CD8-positive, alpha-beta memory T cell (primary cell): Measurements from ENCODE around the gene RTRAF. TPM values are rescaled to one million over a fixed set of nuclear protein-coding genes. Genes with fewer than 3 reads are reported as not detected.
A peak's percentile ranks its signal among the peaks of the same experiment; 100 is the strongest.

ENCODE experiments used
- CTCF ChIA-PET: fragments of 350-600 bp; sonication (Branson Sonifier 250); formaldehyde crosslinking; loops from one replicate; lab custom pipeline; 2021; ENCODE audit warnings: antibody characterized with exemption; lab: Charles Lee
- POLR2A ChIA-PET: fragments of 350-600 bp; sonication (Branson Sonifier 250); formaldehyde crosslinking; loops from one replicate; lab custom pipeline; 2021; ENCODE audit warnings: antibody characterized with exemption; lab: Charles Lee
- DNase-seq, 5 donors: peaks; one replicate each; pipeline versions ENCODE4 v3.0.0 to v3.0.0-alpha.2; 2020 to 2022; ENCODE audit warnings: mixed read lengths in 1 of 5
- H3K27ac ChIP-seq: one replicate; pipeline ENCODE4 v1.7.0; 2013; ENCODE audit warnings: low read depth, mild to moderate bottlenecking, low read length, moderate library complexity
- H3K27me3 ChIP-seq: 2 replicates; pipeline ENCODE4 v1.7.0; 2013; ENCODE audit warnings: low read length, mild to moderate bottlenecking; ENCODE audit not compliant: insufficient read depth, poor library complexity, severe bottlenecking
- H3K36me3 ChIP-seq: 2 replicates; pipeline ENCODE4 v1.7.0; 2013; ENCODE audit warnings: mild to moderate bottlenecking, low read length, moderate library complexity; ENCODE audit not compliant: insufficient read depth
- H3K4me1 ChIP-seq: 2 replicates; pipeline ENCODE4 v1.7.0; 2013; ENCODE audit warnings: mild to moderate bottlenecking, low read length, moderate library complexity; ENCODE audit not compliant: insufficient read depth
- H3K4me3 ChIP-seq: 2 replicates; pipeline ENCODE4 v1.7.0; 2013; ENCODE audit warnings: mild to moderate bottlenecking, low read length
- H3K9me3 ChIP-seq: 2 replicates; pipeline ENCODE4 v1.7.0; 2013; ENCODE audit warnings: mild to moderate bottlenecking, low read length
- H3K27ac Mint-ChIP-seq, 8 donors: one replicate each; pipeline ENCODE4 v1.8.0; 2020 to 2021; ENCODE audit warnings: mixed read lengths in 8 of 8, mild to moderate bottlenecking in 6 of 8, inconsistent platforms in 3 of 8, moderate library complexity in 3 of 8
- H3K27me3 Mint-ChIP-seq, 2 donors: one replicate each; pipeline ENCODE4 v1.8.0; 2020 to 2021; ENCODE audit warnings: mixed read lengths in 2 of 2, mild to moderate bottlenecking in 1 of 2, moderate library complexity in 1 of 2
- H3K36me3 Mint-ChIP-seq, 3 donors: one replicate each; pipeline ENCODE4 v1.8.0; 2020 to 2021; ENCODE audit warnings: mixed read lengths in 3 of 3, inconsistent platforms in 1 of 3, mild to moderate bottlenecking in 1 of 3
- H3K4me1 Mint-ChIP-seq, 3 donors: one replicate each; pipeline ENCODE4 v1.8.0; 2020 to 2021; ENCODE audit warnings: mixed read lengths in 3 of 3, inconsistent platforms in 1 of 3, mild to moderate bottlenecking in 1 of 3
- H3K4me3 Mint-ChIP-seq, 7 donors: one replicate each; pipeline ENCODE4 v1.8.0; 2020 to 2021; ENCODE audit warnings: mixed read lengths in 7 of 7, mild to moderate bottlenecking in 6 of 7, moderate library complexity in 4 of 7, inconsistent platforms in 2 of 7
- H3K9me3 Mint-ChIP-seq, 5 donors: one replicate each; pipeline ENCODE4 v1.8.0; 2020 to 2022; ENCODE audit warnings: mixed read lengths in 5 of 5, mild to moderate bottlenecking in 3 of 5, moderate library complexity in 2 of 5, inconsistent platforms in 1 of 5
- polyA plus RNA-seq: library from polyadenylated mRNA; unstranded; fragments of 300-500 nt; fragmentation: Illumina TruSeq; gene quantifications from one replicate; pipeline ENCODE4 v1.2.3, GENCODE V29; 2021
- total RNA-seq, 2 experiments: library from RNA; stranded (reverse); gene quantifications; one replicate each; pipeline ENCODE4 v1.2.3, GENCODE V29; 2021

Gene RTRAF
- total and polyA plus RNA-seq, 3 experiments from 2014 or later, result 204 to 217 (median 210) TPM

DNA sequence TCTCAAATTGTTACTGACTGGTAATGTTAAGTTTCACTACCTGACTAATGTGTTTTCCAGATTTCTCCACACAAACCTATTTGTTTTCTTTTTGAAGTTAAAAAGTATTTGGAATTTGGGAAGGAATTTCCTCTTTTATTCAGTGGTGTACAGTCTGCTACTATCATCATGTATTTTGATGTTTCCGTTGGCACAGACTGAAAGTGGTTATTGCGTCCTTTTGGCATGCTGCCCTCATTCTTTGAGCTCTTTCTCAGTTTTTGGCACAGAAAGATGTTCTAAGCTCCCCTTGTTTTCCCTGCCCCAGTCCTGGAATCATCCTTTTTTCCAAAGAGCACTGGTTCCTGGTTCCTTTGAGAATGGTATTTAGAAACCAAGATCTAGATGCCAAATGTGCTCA lies 31.4 kb upstream of the RTRAF start:
- H3K9me3 ChIP-seq, result peaks cover 8% of the 10 kb centered on the region
- DNase-seq, result no peak
- H3K27me3 ChIP-seq, result no peaks in the 10 kb centered on the region
- Mint-ChIP-seq H3K27me3 (no peaks in the 10 kb centered on the region), H3K4me1 (peaks cover 61 to 76% (median 74%) of the 10 kb centered on the region in 3 donors), H3K36me3 (peaks cover 40 to 91% (median 56%) of the 10 kb centered on the region in 3 donors), H3K4me3 (no peak overlapping the region), H3K27ac (peak overlapping the region in 2 of 8 donors; percentile 12 to 35), H3K9me3 (peaks cover 4 to 22% (median 19%) of the 10 kb centered on the region in 5 donors)
- POLR2A ChIA-PET, result no interaction called here
- H3K27ac ChIP-seq, result no peak overlapping the region
- peaks cover 30% of the 10 kb centered on the region for H3K36me3 ChIP-seq
- H3K4me1 ChIP-seq, result peaks cover 19% of the 10 kb centered on the region
- CTCF ChIA-PET, result interaction anchor here (1.0 kb wide), 1 partner anchor 21 kb away, joined by 3 read pairs; no protein-coding TSS in a partner anchor
- H3K4me3 ChIP-seq, result no peak overlapping the region

DNA sequence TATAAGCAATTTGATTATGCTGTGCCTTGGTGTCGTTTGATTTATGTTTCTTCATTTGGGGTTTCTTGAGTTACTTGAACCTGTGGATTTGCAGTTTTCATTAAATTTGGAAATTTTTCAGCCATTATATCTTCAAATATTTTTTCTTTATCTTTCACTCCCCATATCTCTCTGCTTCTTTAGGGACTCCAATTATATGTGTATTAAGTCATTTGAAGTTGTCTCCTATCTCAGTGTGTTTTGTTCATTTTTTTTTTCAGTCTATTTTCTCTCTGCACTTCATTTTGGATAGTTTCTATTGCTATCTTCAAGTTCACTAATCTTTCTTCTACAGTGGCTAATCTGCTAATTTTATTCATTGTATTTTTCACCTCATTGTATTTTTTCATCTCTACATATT lies 29.4 kb upstream of the RTRAF start:
- H3K36me3 ChIP-seq, result peaks cover 24% of the 10 kb centered on the region
- H3K4me1 ChIP-seq, result peaks cover 29% of the 10 kb centered on the region
- peaks cover 57 to 70% (median 64%) of the 10 kb centered on the region in 3 donors for H3K4me1 Mint-ChIP-seq
- H3K9me3 Mint-ChIP-seq, result peaks cover 4 to 22% (median 19%) of the 10 kb centered on the region in 5 donors
- H3K27me3 ChIP-seq, result no peaks in the 10 kb centered on the region
- no peaks in the 10 kb centered on the region for H3K27me3 Mint-ChIP-seq
- H3K4me3 ChIP-seq, result no peak overlapping the region
- no peak overlapping the region for H3K27ac ChIP-seq
- peak overlapping the region in 1 of 7 donors; percentile 12 for H3K4me3 Mint-ChIP-seq
- peak overlapping the region in 4 of 8 donors; percentile 48 to 84 (median 71) for H3K27ac Mint-ChIP-seq
- peaks cover 8% of the 10 kb centered on the region for H3K9me3 ChIP-seq
- POLR2A ChIA-PET, result no interaction called here
- CTCF ChIA-PET, result no interaction called here
- no peak for DNase-seq
- H3K36me3 Mint-ChIP-seq, result peaks cover 46 to 87% (median 52%) of the 10 kb centered on the region in 3 donors

DNA sequence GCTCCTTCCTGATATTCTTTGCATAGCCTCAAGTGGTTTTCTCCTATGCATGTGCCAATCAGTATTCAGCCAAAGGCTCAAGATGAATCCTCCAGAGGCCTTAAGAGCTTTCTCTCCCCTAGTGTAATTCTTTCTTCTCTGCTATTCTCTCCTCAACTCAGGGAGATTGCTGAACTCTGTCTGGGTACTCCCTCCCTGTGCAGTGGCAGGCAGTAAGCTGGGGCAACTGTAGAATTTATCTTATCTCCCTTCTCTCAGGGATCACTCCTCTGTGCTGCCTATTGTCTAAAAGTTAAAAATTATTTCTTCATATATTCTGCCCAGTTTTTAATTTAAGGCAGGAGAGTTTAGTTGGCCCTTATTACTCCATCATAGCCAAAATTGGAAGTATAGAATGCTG lies 28.5 kb upstream of the RTRAF start:
- POLR2A ChIA-PET, result no interaction called here
- Histone ChIP-seq H3K36me3 (peaks cover 18% of the 10 kb centered on the region), H3K9me3 (peaks cover 8% of the 10 kb centered on the region), H3K27ac (no peak overlapping the region), H3K4me1 (peaks cover 29% of the 10 kb centered on the region), H3K27me3 (no peaks in the 10 kb centered on the region), H3K4me3 (no peak overlapping the region)
- Mint-ChIP-seq H3K4me3 (no peak overlapping the region), H3K36me3 (peaks cover 48 to 87% (median 48%) of the 10 kb centered on the region in 3 donors), H3K4me1 (peaks cover 60 to 70% (median 64%) of the 10 kb centered on the region in 3 donors), H3K9me3 (peaks cover 4 to 22% (median 19%) of the 10 kb centered on the region in 5 donors), H3K27me3 (no peaks in the 10 kb centered on the region), H3K27ac (peak overlapping the region in 6 of 8 donors; percentile 7 to 88 (median 60))
- CTCF ChIA-PET, result no interaction called here
- no peak for DNase-seq

DNA sequence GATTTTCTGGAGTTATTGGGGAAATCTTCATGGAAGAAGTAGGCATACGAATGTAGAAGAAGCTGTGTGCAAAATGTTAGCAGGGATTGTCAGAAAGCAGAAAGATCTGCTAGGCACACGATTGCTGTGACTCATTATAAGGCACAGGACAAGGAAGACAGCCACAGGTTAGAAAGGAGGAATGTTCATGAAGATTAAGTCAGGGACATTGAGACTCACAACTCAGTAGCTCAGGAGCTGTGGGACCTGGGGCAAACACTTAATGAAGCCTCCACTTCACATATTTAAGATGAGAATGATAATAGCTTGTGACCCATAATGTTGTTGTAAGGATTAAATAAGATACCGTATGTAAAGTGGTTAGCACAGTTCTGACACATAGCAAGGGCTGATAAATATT lies 26.6 kb upstream of the RTRAF start:
- H3K4me3 Mint-ChIP-seq, result no peak overlapping the region
- H3K9me3 Mint-ChIP-seq, result peaks cover 4 to 22% (median 19%) of the 10 kb centered on the region in 5 donors
- ChIA-PET CTCF (interaction anchor here (1.5 kb wide), 1 partner anchor 18 kb away, joined by 3 read pairs; no protein-coding TSS in a partner anchor), POLR2A (no interaction called here)
- peaks cover 35 to 85% (median 39%) of the 10 kb centered on the region in 3 donors for H3K36me3 Mint-ChIP-seq
- H3K4me1 ChIP-seq, result peaks cover 29% of the 10 kb centered on the region
- no peak overlapping the region for H3K4me3 ChIP-seq
- H3K27me3 ChIP-seq, result no peaks in the 10 kb centered on the region
- DNase-seq, result no peak
- H3K27ac ChIP-seq, result no peak overlapping the region
- peaks cover 18% of the 10 kb centered on the region for H3K36me3 ChIP-seq
- peak overlapping the region; percentile 5 to 96 (median 70) for H3K27ac Mint-ChIP-seq
- H3K4me1 Mint-ChIP-seq, result peaks cover 52 to 58% (median 56%) of the 10 kb centered on the region in 3 donors
- H3K9me3 ChIP-seq, result peaks cover 8% of the 10 kb centered on the region
- H3K27me3 Mint-ChIP-seq, result no peaks in the 10 kb centered on the region

DNA sequence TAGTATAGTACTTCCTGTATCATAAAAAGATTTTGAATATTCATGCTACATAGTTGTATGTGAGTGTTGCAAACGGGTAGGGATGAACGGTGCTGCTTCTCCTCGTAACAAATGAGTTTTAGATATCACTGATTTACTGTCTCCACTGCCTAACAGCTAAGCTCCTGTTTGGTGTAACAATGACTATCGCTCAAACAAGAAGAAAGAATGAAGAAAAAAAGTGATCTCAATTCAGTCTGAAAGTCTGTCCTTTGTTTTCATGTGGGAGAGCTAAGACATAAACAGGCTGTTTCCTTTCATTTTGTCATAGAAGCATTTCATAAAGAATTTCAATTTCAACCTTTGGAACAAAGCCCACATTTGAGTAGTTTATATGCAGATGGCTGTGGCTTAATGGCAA lies 26.1 kb upstream of the RTRAF start:
- Histone ChIP-seq H3K27ac (no peak overlapping the region), H3K36me3 (peaks cover 18% of the 10 kb centered on the region), H3K9me3 (peaks cover 8% of the 10 kb centered on the region), H3K4me1 (peaks cover 29% of the 10 kb centered on the region), H3K4me3 (no peak overlapping the region), H3K27me3 (no peaks in the 10 kb centered on the region)
- ChIA-PET CTCF (interaction anchor here (1.5 kb wide), 1 partner anchor 17 kb away, joined by 3 read pairs; no protein-coding TSS in a partner anchor), POLR2A (no interaction called here)
- H3K36me3 Mint-ChIP-seq, result peaks cover 33 to 85% (median 34%) of the 10 kb centered on the region in 3 donors
- no peak overlapping the region for H3K4me3 Mint-ChIP-seq
- peaks cover 50 to 58% (median 55%) of the 10 kb centered on the region in 3 donors for H3K4me1 Mint-ChIP-seq
- peak overlapping the region in 7 of 8 donors; percentile 67 to 96 (median 80) for H3K27ac Mint-ChIP-seq
- DNase-seq, result peak in 1 of 5 donors; percentile 53
- no peaks in the 10 kb centered on the region for H3K27me3 Mint-ChIP-seq
- peaks cover 4 to 19% (median 16%) of the 10 kb centered on the region in 5 donors for H3K9me3 Mint-ChIP-seq

DNA sequence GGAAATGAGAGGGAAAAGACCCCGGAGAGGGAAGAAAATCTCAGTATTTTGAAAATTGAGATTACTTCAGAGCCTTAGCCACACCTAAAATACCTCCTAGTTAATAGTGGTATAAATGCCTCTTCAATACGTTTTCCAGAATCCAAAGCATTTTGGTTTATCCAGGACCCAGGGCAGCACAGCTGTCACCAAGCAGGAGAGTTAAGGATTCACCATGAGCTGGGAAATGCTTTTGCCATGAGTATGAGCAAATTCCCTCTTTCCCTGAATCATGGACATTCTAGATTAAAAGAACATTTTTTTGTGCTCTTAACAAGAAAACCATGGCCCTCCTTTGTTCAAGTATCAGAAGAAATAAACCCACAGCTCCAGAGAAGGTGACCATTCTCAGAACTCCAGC lies 21.8 kb upstream of the RTRAF start:
- H3K9me3 Mint-ChIP-seq, result no peaks in the 10 kb centered on the region
- no peaks in the 10 kb centered on the region for H3K9me3 ChIP-seq
- ChIA-PET POLR2A (no interaction called here), CTCF (interaction anchor here (0.8 to 2.7 kb wide), 4 partner anchors 8 to 27 kb away, joined by 3 to 14 read pairs (median 4); no protein-coding TSS in a partner anchor)
- peaks cover 0 to 69% (median 14%) of the 10 kb centered on the region in 3 donors for H3K36me3 Mint-ChIP-seq
- H3K36me3 ChIP-seq, result peaks cover 10% of the 10 kb centered on the region
- no peak overlapping the region for H3K27ac ChIP-seq
- peaks cover 14% of the 10 kb centered on the region for H3K4me1 ChIP-seq
- H3K27ac Mint-ChIP-seq, result peak overlapping the region in 5 of 8 donors; percentile 28 to 81 (median 65)
- H3K27me3 ChIP-seq, result no peaks in the 10 kb centered on the region
- no peak overlapping the region for H3K4me3 Mint-ChIP-seq
- no peak for DNase-seq
- no peak overlapping the region for H3K4me3 ChIP-seq
- H3K4me1 Mint-ChIP-seq, result peaks cover 15 to 32% (median 15%) of the 10 kb centered on the region in 3 donors
- no peaks in the 10 kb centered on the region for H3K27me3 Mint-ChIP-seq

DNA sequence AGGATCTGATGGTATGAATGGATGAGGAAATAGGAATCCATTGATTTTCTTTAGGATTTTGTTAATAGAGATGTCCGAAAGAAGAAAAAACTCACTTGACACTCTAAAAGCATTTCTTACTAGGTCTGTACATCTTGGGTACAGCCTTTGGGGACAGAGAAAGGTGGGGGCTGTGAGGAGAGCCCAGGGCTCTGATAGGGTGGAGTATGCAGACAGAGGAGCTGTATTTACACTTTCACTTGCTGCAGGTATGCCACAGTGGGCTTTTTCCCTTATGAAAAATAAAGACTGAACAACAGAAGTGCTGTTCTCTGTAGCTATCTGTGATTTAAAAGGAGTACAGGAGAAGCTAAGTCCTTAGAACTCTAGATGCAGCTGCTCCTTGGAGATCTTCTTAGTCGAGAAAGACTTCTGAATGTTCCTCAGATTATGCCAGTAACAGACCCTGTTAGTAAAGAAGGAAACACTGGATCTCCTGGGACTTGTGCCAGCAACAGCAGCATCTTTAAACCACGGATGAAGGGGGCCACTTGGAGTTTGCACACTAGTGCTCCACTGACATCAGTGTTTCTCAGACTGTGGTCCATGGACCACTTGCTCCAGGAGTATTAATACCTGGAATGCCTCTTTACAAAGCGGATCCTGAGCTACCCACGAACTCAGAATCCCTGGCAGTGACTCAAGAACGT lies 19.4 kb upstream of the RTRAF start:
- peaks cover 0 to 49% (median 7%) of the 10 kb centered on the region in 3 donors for H3K36me3 Mint-ChIP-seq

DNA sequence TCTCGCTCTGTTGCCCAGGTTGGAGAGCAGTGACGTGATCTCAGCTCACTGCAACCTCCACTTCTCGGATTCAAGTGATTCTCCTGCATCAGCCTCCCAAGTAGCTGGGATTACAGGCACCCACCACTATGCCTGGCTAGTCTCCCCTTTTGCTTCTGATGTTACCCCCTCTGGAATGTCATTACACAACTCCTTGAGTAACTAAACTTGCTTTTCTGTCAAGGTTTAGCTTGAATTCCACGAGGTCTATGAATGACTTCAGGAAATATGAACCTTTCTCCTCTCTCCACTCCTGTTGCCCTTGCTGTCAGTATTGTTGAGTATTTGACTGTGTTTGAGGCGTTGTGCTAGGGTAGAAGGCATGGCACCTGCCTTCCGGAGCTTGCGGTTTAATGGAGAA lies 16.8 kb upstream of the RTRAF start:
- H3K9me3 ChIP-seq, result no peaks in the 10 kb centered on the region
- Mint-ChIP-seq H3K9me3 (no peaks in the 10 kb centered on the region), H3K4me3 (no peak overlapping the region), H3K4me1 (peaks cover 0 to 16% (median 0%) of the 10 kb centered on the region in 3 donors), H3K27ac (peak overlapping the region in 5 of 8 donors; percentile 6 to 44 (median 30)), H3K36me3 (peaks cover 0 to 28% (median 2%) of the 10 kb centered on the region in 3 donors), H3K27me3 (no peaks in the 10 kb centered on the region)
- no peaks in the 10 kb centered on the region for H3K27me3 ChIP-seq
- no peak overlapping the region for H3K27ac ChIP-seq
- no peaks in the 10 kb centered on the region for H3K4me1 ChIP-seq
- POLR2A ChIA-PET, result no interaction called here
- no peaks in the 10 kb centered on the region for H3K36me3 ChIP-seq
- DNase-seq, result no peak
- CTCF ChIA-PET, result no interaction called here
- no peak overlapping the region for H3K4me3 ChIP-seq

More for the DNA sequence above, 19.4 kb upstream of the RTRAF start:
- no peak overlapping the region for H3K4me3 ChIP-seq
- Mint-ChIP-seq H3K9me3 (no peaks in the 10 kb centered on the region), H3K27me3 (no peaks in the 10 kb centered on the region), H3K27ac (peak overlapping the region in 4 of 8 donors; percentile 34 to 84 (median 44)), H3K4me3 (no peak overlapping the region), H3K4me1 (peaks cover 3 to 16% (median 4%) of the 10 kb centered on the region in 3 donors)
- CTCF ChIA-PET, result interaction anchor here (1.5 kb wide), 1 partner anchor 10 kb away, joined by 7 read pairs; no protein-coding TSS in a partner anchor
- H3K27ac ChIP-seq, result no peak overlapping the region
- no peak for DNase-seq
- H3K9me3 ChIP-seq, result no peaks in the 10 kb centered on the region
- no peaks in the 10 kb centered on the region for H3K36me3 ChIP-seq
- POLR2A ChIA-PET, result no interaction called here
- no peaks in the 10 kb centered on the region for H3K27me3 ChIP-seq
- no peaks in the 10 kb centered on the region for H3K4me1 ChIP-seq
